Neural progenitor cell (in vitro differentiated cells): ENCODE measurements around the gene CAV3. TPM values are rescaled to one million over a fixed set of nuclear protein-coding genes. Genes with fewer than 3 reads are reported as not detected.

ENCODE experiments used
- DNase-seq: peaks from one replicate; pipeline ENCODE4 v3.0.0-alpha.2; 2016; ENCODE audit warnings: low spot score
- H2AFZ ChIP-seq: fragments of 200-600 bp; sonication (generic); replicated peaks from 2 replicates; pipeline ENCODE4 v1.6.1; 2016; ENCODE audit warnings: antibody characterized with exemption
- H3F3A ChIP-seq: fragments of 200-600 bp; sonication (generic); 2 replicates; pipeline ENCODE4 v1.6.1; 2016; ENCODE audit warnings: antibody characterized with exemption, low read depth
- H3K27ac ChIP-seq: fragments of 200-600 bp; sonication (generic); 2 replicates; pipeline ENCODE4 v1.5.1; 2016; ENCODE audit warnings: mild to moderate bottlenecking
- H3K27me3 ChIP-seq: fragments of 200-600 bp; sonication (generic); 2 replicates; pipeline ENCODE4 v1.6.1; 2016; ENCODE audit warnings: mild to moderate bottlenecking, moderate library complexity
- H3K36me3 ChIP-seq: fragments of 200-600 bp; sonication (generic); 2 replicates; pipeline ENCODE4 v1.5.1; 2016
- H3K4me1 ChIP-seq: fragments of 200-600 bp; sonication (generic); 2 replicates; pipeline ENCODE4 v1.6.1; 2016; ENCODE audit warnings: mixed run types
- H3K4me2 ChIP-seq: fragments of 200-600 bp; sonication (generic); 2 replicates; pipeline ENCODE4 v1.6.1; 2016
- H3K4me3 ChIP-seq: fragments of 200-600 bp; sonication (generic); 2 replicates; pipeline ENCODE4 v1.5.1; 2016
- H3K79me2 ChIP-seq: fragments of 200-600 bp; sonication (generic); 2 replicates; pipeline ENCODE4 v1.6.1; 2016; ENCODE audit warnings: low read depth
- H3K9ac ChIP-seq: fragments of 200-600 bp; sonication (generic); 2 replicates; pipeline ENCODE4 v1.6.1; 2016
- H3K9me3 ChIP-seq: fragments of 200-600 bp; sonication (generic); 2 replicates; pipeline ENCODE4 v1.5.1; 2016; ENCODE audit warnings: low read depth
- H4K20me1 ChIP-seq: fragments of 200-600 bp; sonication (generic); 2 replicates; pipeline ENCODE4 v1.6.1; 2016; ENCODE audit warnings: low read depth
- H3K27ac Mint-ChIP-seq: 3 replicates; pipeline ENCODE4 v1.8.0; 2021; ENCODE audit warnings: mixed read lengths
- H3K27me3 Mint-ChIP-seq: 2 replicates; pipeline ENCODE4 v1.8.0; 2022; ENCODE audit warnings: low read depth, mild to moderate bottlenecking, inconsistent platforms, moderate library complexity, mixed read lengths; ENCODE audit not compliant: insufficient read depth
- H3K36me3 Mint-ChIP-seq: 3 replicates; pipeline ENCODE4 v1.8.0; 2021; ENCODE audit warnings: mixed read lengths
- H3K4me1 Mint-ChIP-seq: 3 replicates; pipeline ENCODE4 v1.8.0; 2021; ENCODE audit warnings: mixed read lengths
- H3K4me3 Mint-ChIP-seq: 3 replicates; pipeline ENCODE4 v1.8.0; 2021; ENCODE audit warnings: mild to moderate bottlenecking, moderate library complexity, mixed read lengths
- H3K9me3 Mint-ChIP-seq: 3 replicates; pipeline ENCODE4 v1.8.0; 2020; ENCODE audit warnings: mixed read lengths
- EZH2 ChIP-seq: fragments of 200-600 bp; sonication (generic); IDR thresholded peaks from 2 replicates; pipeline ENCODE4 v1.6.1; 2017; ENCODE audit warnings: antibody characterized with exemption, mild to moderate bottlenecking, moderate library complexity
- EZH2phosphoT487 ChIP-seq: fragments of 200-600 bp; sonication (generic); IDR thresholded peaks from 2 replicates; pipeline ENCODE4 v1.6.1; 2017; ENCODE audit warnings: antibody characterized with exemption
- total RNA-seq: library from RNA; depleted of rRNA; stranded (reverse); fragments of >200 nt; gene quantifications from 2 replicates; pipeline ENCODE4 v1.2.3, GENCODE V29; 2015; ENCODE audit warnings: low replicate concordance
- TF ChIP-seq, protein P1 (sequence below): fragments of 200-600 bp; sonication (generic); IDR thresholded peaks from 2 replicates; pipeline ENCODE4 v1.5.1; 2017; ENCODE audit warnings: antibody characterized with exemption, mild to moderate bottlenecking

The CAV3 gene
- total RNA-seq, 1 donor from 2014 or later, result not detected

GRCh38 chr3:8752832-8753231 lies 19.2 kb downstream of the CAV3 start:
- H3K4me2 ChIP-seq, result no peak overlapping the region
- H3K36me3 Mint-ChIP-seq, result no peaks in the 10 kb centered on the region
- H3K4me3 Mint-ChIP-seq, result no peak overlapping the region
- TF ChIP-seq EZH2phosphoT487, result no peak
- TF ChIP-seq, protein P1, sequence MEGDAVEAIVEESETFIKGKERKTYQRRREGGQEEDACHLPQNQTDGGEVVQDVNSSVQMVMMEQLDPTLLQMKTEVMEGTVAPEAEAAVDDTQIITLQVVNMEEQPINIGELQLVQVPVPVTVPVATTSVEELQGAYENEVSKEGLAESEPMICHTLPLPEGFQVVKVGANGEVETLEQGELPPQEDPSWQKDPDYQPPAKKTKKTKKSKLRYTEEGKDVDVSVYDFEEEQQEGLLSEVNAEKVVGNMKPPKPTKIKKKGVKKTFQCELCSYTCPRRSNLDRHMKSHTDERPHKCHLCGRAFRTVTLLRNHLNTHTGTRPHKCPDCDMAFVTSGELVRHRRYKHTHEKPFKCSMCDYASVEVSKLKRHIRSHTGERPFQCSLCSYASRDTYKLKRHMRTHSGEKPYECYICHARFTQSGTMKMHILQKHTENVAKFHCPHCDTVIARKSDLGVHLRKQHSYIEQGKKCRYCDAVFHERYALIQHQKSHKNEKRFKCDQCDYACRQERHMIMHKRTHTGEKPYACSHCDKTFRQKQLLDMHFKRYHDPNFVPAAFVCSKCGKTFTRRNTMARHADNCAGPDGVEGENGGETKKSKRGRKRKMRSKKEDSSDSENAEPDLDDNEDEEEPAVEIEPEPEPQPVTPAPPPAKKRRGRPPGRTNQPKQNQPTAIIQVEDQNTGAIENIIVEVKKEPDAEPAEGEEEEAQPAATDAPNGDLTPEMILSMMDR, result no peak
- TF ChIP-seq EZH2, result no peak
- no peak for DNase-seq
- no peak overlapping the region for H3K9ac ChIP-seq
- H3K4me3 ChIP-seq, result no peak overlapping the region
- H3K27me3 ChIP-seq, result no peaks in the 10 kb centered on the region
- H3K27ac Mint-ChIP-seq, result no peak overlapping the region
- no peaks in the 10 kb centered on the region for H3K4me1 Mint-ChIP-seq
- peaks cover 2% of the 10 kb centered on the region for H3K27me3 Mint-ChIP-seq
- H3K9me3 ChIP-seq, result no peaks in the 10 kb centered on the region
- H3K36me3 ChIP-seq, result no peaks in the 10 kb centered on the region
- no peaks in the 10 kb centered on the region for H3F3A ChIP-seq
- no peaks in the 10 kb centered on the region for H3K4me1 ChIP-seq
- H3K9me3 Mint-ChIP-seq, result no peaks in the 10 kb centered on the region
- no peak overlapping the region for H3K27ac ChIP-seq
- no peak overlapping the region for H2AFZ ChIP-seq
- H4K20me1 ChIP-seq, result no peaks in the 10 kb centered on the region
- no peaks in the 10 kb centered on the region for H3K79me2 ChIP-seq

DNA sequence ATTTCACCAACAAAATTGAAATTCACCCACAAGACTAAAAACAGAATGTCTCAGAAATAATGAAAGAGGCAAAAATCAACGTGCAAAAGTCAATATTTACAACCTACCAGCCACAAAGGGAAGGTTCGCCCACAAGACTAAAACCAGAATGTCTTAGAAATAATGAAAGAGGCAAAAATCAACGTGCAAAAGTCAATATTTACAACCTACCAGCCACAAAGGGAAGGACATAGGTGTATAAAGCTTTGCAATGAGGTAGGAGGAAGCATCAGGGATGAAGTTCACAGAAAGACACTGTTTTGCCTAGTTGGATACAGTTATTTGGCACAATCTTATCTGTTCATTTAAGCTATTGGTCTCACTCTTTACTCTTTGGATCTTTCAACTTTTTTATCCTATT lies 21.5 kb downstream of the CAV3 start:
- H3K4me2 ChIP-seq, result no peak overlapping the region
- no peak overlapping the region for H3K9ac ChIP-seq
- no peaks in the 10 kb centered on the region for H3K4me1 ChIP-seq
- no peaks in the 10 kb centered on the region for H3F3A ChIP-seq
- H3K9me3 ChIP-seq, result no peaks in the 10 kb centered on the region
- peaks cover 2% of the 10 kb centered on the region for H3K27me3 Mint-ChIP-seq
- no peak for TF ChIP-seq EZH2
- TF ChIP-seq EZH2phosphoT487, result no peak
- TF ChIP-seq, protein P1, result no peak
- no peaks in the 10 kb centered on the region for H3K9me3 Mint-ChIP-seq
- H2AFZ ChIP-seq, result no peak overlapping the region
- no peak overlapping the region for H3K27ac Mint-ChIP-seq
- H3K36me3 Mint-ChIP-seq, result no peaks in the 10 kb centered on the region
- no peaks in the 10 kb centered on the region for H3K4me1 Mint-ChIP-seq
- DNase-seq, result no peak
- H3K36me3 ChIP-seq, result no peaks in the 10 kb centered on the region
- H3K27ac ChIP-seq, result no peak overlapping the region
- H4K20me1 ChIP-seq, result no peaks in the 10 kb centered on the region
- H3K27me3 ChIP-seq, result no peaks in the 10 kb centered on the region
- no peaks in the 10 kb centered on the region for H3K79me2 ChIP-seq
- no peak overlapping the region for H3K4me3 ChIP-seq
- H3K4me3 Mint-ChIP-seq, result no peak overlapping the region

DNA sequence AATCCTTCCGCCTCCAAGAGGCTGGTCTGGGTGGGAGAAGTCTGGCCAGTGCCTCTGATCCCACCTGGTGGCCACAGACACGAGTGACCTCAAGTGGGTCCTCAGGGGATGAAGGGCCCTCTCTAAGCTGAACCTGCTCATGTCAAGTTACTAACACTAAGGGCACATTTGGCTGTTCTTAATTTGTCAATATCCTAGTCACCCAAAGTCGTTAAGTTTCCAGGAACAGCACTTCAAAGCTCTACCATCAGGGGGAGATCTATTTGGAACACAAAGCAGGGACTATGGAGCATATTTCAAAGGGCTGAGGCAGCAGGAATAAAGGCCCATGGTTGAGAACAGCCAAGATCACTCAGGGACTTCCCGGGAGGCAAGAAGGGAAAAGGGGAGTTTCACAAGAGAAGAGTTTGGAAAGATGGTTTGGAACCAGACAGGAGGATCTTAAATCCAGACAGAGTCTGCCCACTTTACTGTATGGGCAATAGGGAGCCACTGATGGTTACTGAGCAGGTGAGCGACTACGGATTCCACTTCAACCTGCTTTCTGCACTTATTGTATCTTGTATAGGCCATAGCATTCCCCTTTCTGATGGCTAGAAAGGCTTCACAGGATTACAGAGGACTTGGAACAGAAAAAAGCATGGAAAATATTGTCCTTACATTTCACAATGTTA lies 22.1 kb downstream of the CAV3 start:
- Mint-ChIP-seq H3K4me1 (no peaks in the 10 kb centered on the region), H3K27ac (no peak overlapping the region), H3K4me3 (no peak overlapping the region), H3K36me3 (no peaks in the 10 kb centered on the region), H3K27me3 (peaks cover 2% of the 10 kb centered on the region), H3K9me3 (no peaks in the 10 kb centered on the region)
- Histone ChIP-seq H3K27ac (no peak overlapping the region), H3K27me3 (no peaks in the 10 kb centered on the region), H3K36me3 (no peaks in the 10 kb centered on the region), H3F3A (no peaks in the 10 kb centered on the region), H2AFZ (no peak overlapping the region), H3K4me3 (no peak overlapping the region), H3K4me2 (no peak overlapping the region), H3K9ac (no peak overlapping the region), H4K20me1 (no peaks in the 10 kb centered on the region), H3K9me3 (no peaks in the 10 kb centered on the region), H3K79me2 (no peaks in the 10 kb centered on the region), H3K4me1 (no peaks in the 10 kb centered on the region)
- TF ChIP-seq EZH2phosphoT487, result no peak
- TF ChIP-seq, protein P1, result peak; percentile 48
- no peak for TF ChIP-seq EZH2
- DNase-seq, result no peak
